HK-2 (cell line): ENCODE measurements around the gene SCYGR3.
"Not testable (repeated sequence)": the region's sequence is repeated elsewhere in the genome, so short reads cannot be mapped to it uniquely, and the experiment has no call there.

Experiments
- DNase-seq: peaks from one replicate; pipeline ENCODE4 v3.0.0-alpha.2; 2018; ENCODE audit not compliant: unreplicated experiment

The SCYGR3 gene

GRCh38 chr2:227613272-227613660 lies 1.4 kb downstream of the SCYGR3 start:
- no peak for DNase-seq

- DNase-seq, result no peak
Observed at GRCh38 chr2:227612546-227613271, 1.9 kb downstream of the SCYGR3 start.

- no peak for DNase-seq
Observed at GRCh38 chr2:227610123-227610522, 4.5 kb downstream of the SCYGR3 start.

- no peak for DNase-seq
Observed at GRCh38 chr2:227608561-227609338, 5.9 kb downstream of the SCYGR3 start.

GRCh38 chr2:227607941-227608340 lies 6.7 kb downstream of the SCYGR3 start:
- no peak for DNase-seq

GRCh38 chr2:227606476-227606875 lies 8.2 kb downstream of the SCYGR3 start:
- no peak for DNase-seq

GRCh38 chr2:227602358-227602757 lies 12.3 kb downstream of the SCYGR3 start:
- DNase-seq, result no peak

GRCh38 chr2:227598835-227599503 lies 15.7 kb downstream of the SCYGR3 start, which contains the start of gene SCYGR2:
SCYGR2 (plus strand) TSS chr2:227598893; CDS start chr2:227598893, 0 bp downstream.
- DNase-seq, result not testable (repeated sequence)

GRCh38 chr2:227597998-227598397 lies 16.6 kb downstream of the SCYGR3 start:
- DNase-seq, result no peak

GRCh38 chr2:227597036-227597435 lies 17.6 kb downstream of the SCYGR3 start:
- no peak for DNase-seq

GRCh38 chr2:227595797-227596196 lies 18.8 kb downstream of the SCYGR3 start:
- no peak for DNase-seq

- no peak for DNase-seq
Observed at GRCh38 chr2:227592694-227593387, 21.8 kb downstream of the SCYGR3 start.

GRCh38 chr2:227582369-227582768 lies 32.3 kb downstream of the SCYGR3 start:
- DNase-seq, result no peak

GRCh38 chr2:227579791-227580190 lies 34.8 kb downstream of the SCYGR3 start:
- no peak for DNase-seq

GRCh38 chr2:227578642-227579041 lies 36.0 kb downstream of the SCYGR3 start:
- DNase-seq, result no peak

- DNase-seq, result no peak
Observed at GRCh38 chr2:227577555-227577954, 37.1 kb downstream of the SCYGR3 start.

- no peak for DNase-seq
Observed at GRCh38 chr2:227576812-227577211, 37.8 kb downstream of the SCYGR3 start.

GRCh38 chr2:227576110-227576509 lies 38.5 kb downstream of the SCYGR3 start:
- no peak for DNase-seq

GRCh38 chr2:227570615-227571014 lies 44.0 kb downstream of the SCYGR3 start:
- DNase-seq, result no peak

GRCh38 chr2:227568852-227569169 lies 45.8 kb downstream of the SCYGR3 start:
- no peak for DNase-seq

GRCh38 chr2:227566012-227566411 lies 48.6 kb downstream of the SCYGR3 start:
- no peak for DNase-seq

- DNase-seq, result no peak
Observed at GRCh38 chr2:227565080-227565479, 49.6 kb downstream of the SCYGR3 start.
